DND-41 (cell line): ENCODE data around the gene JMJD1C.

ENCODE experiments used
- ATAC-seq: fragments of 200-7000 bp; cut with Tn5 transposase; 3 replicates; pipeline ENCODE4 v1.9.1; 2021; ENCODE audit warnings: low read depth; ENCODE audit not compliant: insufficient read depth
- DNase-seq: peaks from one replicate; pipeline ENCODE4 v3.0.0-alpha.2; 2020
- H2AFZ ChIP-seq: 2 replicates; pipeline ENCODE4 v1.6.0; 2012; ENCODE audit warnings: low read depth, low read length
- H3K27ac ChIP-seq: 2 replicates; pipeline ENCODE4 v1.5.1; 2012; ENCODE audit warnings: low read length, inconsistent platforms
- H3K27me3 ChIP-seq: fragments of 200-600 bp; sonication (generic); 2 replicates; pipeline ENCODE4 v1.6.0; 2012; ENCODE audit warnings: low read length, mild to moderate bottlenecking, inconsistent platforms; ENCODE audit not compliant: insufficient read depth, poor library complexity
- H3K36me3 ChIP-seq: 2 replicates; pipeline ENCODE4 v1.5.1; 2012; ENCODE audit warnings: low read length, inconsistent platforms; ENCODE audit not compliant: insufficient read depth
- H3K4me1 ChIP-seq: 2 replicates; pipeline ENCODE4 v1.5.1; 2012; ENCODE audit warnings: mild to moderate bottlenecking, low read length; ENCODE audit not compliant: insufficient read depth
- H3K4me2 ChIP-seq: 2 replicates; pipeline ENCODE4 v1.6.0; 2012; ENCODE audit warnings: mild to moderate bottlenecking, moderate library complexity, low read length, inconsistent platforms; ENCODE audit not compliant: insufficient read depth
- H3K4me3 ChIP-seq, 2 experiments: fragments of 200-600 bp in 1 of 2; shearing (Covaris generic) in 1 of 2; 2 replicates each; pipeline ENCODE4 v1.5.1; 2012 to 2016; ENCODE audit warnings: inconsistent platforms in 2 of 2, low read length in 2 of 2, mild to moderate bottlenecking in 2 of 2, low read depth in 1 of 2, moderate library complexity in 1 of 2
- H3K79me2 ChIP-seq: 2 replicates; pipeline ENCODE4 v1.6.0; 2012; ENCODE audit warnings: low read length, inconsistent platforms; ENCODE audit not compliant: insufficient read depth
- H3K9ac ChIP-seq: 2 replicates; pipeline ENCODE4 v1.6.0; 2012; ENCODE audit warnings: low read depth, mild to moderate bottlenecking, inconsistent platforms, low read length, moderate library complexity
- H3K9me3 ChIP-seq: 2 replicates; pipeline ENCODE4 v1.5.1; 2012; ENCODE audit warnings: low read length, moderate library complexity, mild to moderate bottlenecking, inconsistent platforms; ENCODE audit not compliant: insufficient read depth, severe bottlenecking
- H4K20me1 ChIP-seq: 2 replicates; pipeline ENCODE4 v1.6.0; 2012; ENCODE audit warnings: low read length; ENCODE audit not compliant: insufficient read depth
- EZH2 ChIP-seq: IDR thresholded peaks from 3 replicates; pipeline ENCODE4 v1.6.1; 2012; ENCODE audit warnings: borderline replicate concordance, low read depth, mild to moderate bottlenecking, moderate library complexity, low read length, inconsistent platforms; ENCODE audit not compliant: severe bottlenecking
- TF ChIP-seq, protein P1 (sequence below): IDR thresholded peaks from 2 replicates; pipeline ENCODE4 v1.5.1; 2012; ENCODE audit warnings: borderline replicate concordance, low read length, moderate library complexity, mild to moderate bottlenecking; ENCODE audit not compliant: poor library complexity, severe bottlenecking; ENCODE audit errors: extremely low read depth

The JMJD1C gene

DNA sequence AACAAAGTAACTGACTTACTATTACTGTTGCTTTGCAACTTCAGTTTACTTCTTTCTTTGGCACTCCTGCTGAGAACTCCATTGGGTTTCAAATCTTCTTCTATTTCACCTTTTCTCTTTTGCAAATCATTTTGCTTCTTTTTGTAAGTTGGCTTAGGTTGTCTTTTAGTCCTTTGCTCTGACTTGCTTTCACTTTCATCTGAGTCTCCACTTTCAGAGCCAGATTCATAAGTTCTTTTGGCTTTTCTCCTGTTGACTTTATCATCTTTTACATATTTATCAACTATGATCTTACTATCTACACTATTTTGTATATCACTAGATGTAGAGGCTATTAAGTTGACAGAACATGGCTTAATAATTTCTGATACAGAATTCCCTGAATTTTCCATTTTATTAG, 259.2 kb downstream of the JMJD1C start:
- DNase-seq = no peak
- Histone ChIP-seq H3K4me3 (no peak overlapping the region), H3K4me1 (no peaks in the 10 kb centered on the region), H3K27me3 (no peaks in the 10 kb centered on the region), H4K20me1 (peaks cover 12% of the 10 kb centered on the region), H2AFZ (no peak overlapping the region), H3K4me2 (no peak overlapping the region), H3K9me3 (no peaks in the 10 kb centered on the region), H3K9ac (no peak overlapping the region), H3K27ac (no peak overlapping the region), H3K79me2 (peaks cover 24% of the 10 kb centered on the region), H3K36me3 (peaks cover 85% of the 10 kb centered on the region)
- ATAC-seq = no peak
- no peak for TF ChIP-seq EZH2
- TF ChIP-seq, protein P1, sequence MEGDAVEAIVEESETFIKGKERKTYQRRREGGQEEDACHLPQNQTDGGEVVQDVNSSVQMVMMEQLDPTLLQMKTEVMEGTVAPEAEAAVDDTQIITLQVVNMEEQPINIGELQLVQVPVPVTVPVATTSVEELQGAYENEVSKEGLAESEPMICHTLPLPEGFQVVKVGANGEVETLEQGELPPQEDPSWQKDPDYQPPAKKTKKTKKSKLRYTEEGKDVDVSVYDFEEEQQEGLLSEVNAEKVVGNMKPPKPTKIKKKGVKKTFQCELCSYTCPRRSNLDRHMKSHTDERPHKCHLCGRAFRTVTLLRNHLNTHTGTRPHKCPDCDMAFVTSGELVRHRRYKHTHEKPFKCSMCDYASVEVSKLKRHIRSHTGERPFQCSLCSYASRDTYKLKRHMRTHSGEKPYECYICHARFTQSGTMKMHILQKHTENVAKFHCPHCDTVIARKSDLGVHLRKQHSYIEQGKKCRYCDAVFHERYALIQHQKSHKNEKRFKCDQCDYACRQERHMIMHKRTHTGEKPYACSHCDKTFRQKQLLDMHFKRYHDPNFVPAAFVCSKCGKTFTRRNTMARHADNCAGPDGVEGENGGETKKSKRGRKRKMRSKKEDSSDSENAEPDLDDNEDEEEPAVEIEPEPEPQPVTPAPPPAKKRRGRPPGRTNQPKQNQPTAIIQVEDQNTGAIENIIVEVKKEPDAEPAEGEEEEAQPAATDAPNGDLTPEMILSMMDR = no peak

DNA sequence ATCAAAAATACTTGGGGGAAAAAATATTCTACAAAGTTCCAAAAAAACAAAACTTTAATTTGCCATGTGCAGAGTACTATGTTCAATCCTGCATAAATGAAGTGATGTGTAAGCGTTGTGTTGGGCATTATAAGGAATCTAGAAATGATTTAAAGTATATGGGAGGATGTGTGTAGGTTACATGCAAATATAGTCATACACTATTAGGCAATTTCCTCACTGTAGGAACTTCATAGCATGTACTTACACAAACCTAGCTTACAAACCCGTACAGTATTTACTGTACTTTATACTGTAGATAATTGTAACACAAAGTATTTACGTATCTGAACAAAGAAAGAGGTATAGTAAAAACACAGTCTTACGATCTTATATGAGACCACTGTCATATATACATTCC, 260.4 kb downstream of the JMJD1C start:
- Histone ChIP-seq H3K36me3 (peaks cover 82% of the 10 kb centered on the region), H3K4me2 (no peak overlapping the region), H4K20me1 (peaks cover 3% of the 10 kb centered on the region; the same call in 1 of the 2 replicates), H3K9ac (no peak overlapping the region), H3K79me2 (peaks cover 14% of the 10 kb centered on the region; the same call in 1 of the 2 replicates), H3K9me3 (no peaks in the 10 kb centered on the region), H2AFZ (no peak overlapping the region), H3K27me3 (no peaks in the 10 kb centered on the region), H3K4me3 (no peak overlapping the region), H3K4me1 (no peaks in the 10 kb centered on the region), H3K27ac (no peak overlapping the region)
- TF ChIP-seq EZH2 = no peak
- TF ChIP-seq, protein P1 = no peak
- DNase-seq (no peak), ATAC-seq (no peak)

DNA sequence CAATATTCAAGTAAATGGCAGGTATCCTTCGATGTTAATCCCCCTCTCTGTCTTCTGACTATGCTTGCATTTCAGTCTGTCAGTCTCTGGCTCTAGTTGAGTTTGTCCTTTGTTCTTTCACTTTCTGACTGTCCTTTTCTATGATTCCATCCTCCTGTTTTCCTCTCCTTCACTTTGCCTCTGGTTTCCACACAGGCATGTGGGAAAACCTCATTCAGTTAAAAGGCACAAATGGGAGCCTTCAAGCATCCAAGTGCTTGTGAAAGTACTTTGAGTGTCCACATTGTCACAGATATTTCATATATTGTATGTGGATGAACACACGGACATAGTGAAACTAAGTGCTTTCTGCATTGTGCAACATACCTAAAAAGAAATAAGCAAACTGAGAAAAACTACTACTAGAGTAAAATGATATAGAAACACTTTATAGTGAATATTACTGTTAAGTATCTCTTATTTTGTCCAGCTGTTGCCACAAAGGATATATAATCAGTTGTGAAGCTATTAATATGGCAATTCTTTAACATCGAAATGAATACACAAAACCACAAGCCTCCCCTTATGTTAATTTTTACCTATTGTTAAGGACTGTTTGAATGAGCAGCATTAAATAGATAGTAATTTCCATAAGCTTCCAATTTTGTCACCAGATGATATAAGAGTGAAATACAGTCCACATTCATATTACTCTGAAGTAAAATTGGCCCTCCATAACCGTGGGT, 260.9 kb downstream of the JMJD1C start:
- TF ChIP-seq, protein P1 = no peak
- H3K4me2 ChIP-seq = no peak overlapping the region
- H3K27me3 ChIP-seq = no peaks in the 10 kb centered on the region
- ATAC-seq = no peak
- no peaks in the 10 kb centered on the region for H3K4me1 ChIP-seq
- no peak overlapping the region for H2AFZ ChIP-seq
- H3K9ac ChIP-seq = no peak overlapping the region
- no peaks in the 10 kb centered on the region for H3K9me3 ChIP-seq
- H3K4me3 ChIP-seq = no peak overlapping the region
- DNase-seq = no peak
- peaks cover 3% of the 10 kb centered on the region; the same call in 1 of the 2 replicates for H4K20me1 ChIP-seq
- no peak overlapping the region for H3K27ac ChIP-seq
- H3K79me2 ChIP-seq = peaks cover 10% of the 10 kb centered on the region; the same call in 1 of the 2 replicates
- H3K36me3 ChIP-seq = peaks cover 82% of the 10 kb centered on the region
